Glutamatergic neuron (in vitro differentiated cells): ENCODE measurements around the gene C12orf76. TPM values are rescaled to one million over a fixed set of nuclear protein-coding genes. Genes with fewer than 3 reads are reported as not detected.
"Not testable (repeated sequence)": the region's sequence is repeated elsewhere in the genome, so short reads cannot be mapped to it uniquely, and the experiment has no call there.

Experiments
- DNase-seq: peaks from one replicate; pipeline ENCODE4 v3.0.0; 2022
- H3K27ac Mint-ChIP-seq: one replicate; pipeline ENCODE4 v1.8.0; 2020; ENCODE audit warnings: mild to moderate bottlenecking, mixed read lengths, inconsistent platforms; ENCODE audit not compliant: unreplicated experiment
- H3K27me3 Mint-ChIP-seq: one replicate; pipeline ENCODE4 v1.8.0; 2020; ENCODE audit warnings: mild to moderate bottlenecking, moderate library complexity, mixed read lengths, inconsistent platforms; ENCODE audit not compliant: unreplicated experiment
- H3K36me3 Mint-ChIP-seq: one replicate; pipeline ENCODE4 v1.8.0; 2020; ENCODE audit warnings: mild to moderate bottlenecking, mixed read lengths, inconsistent platforms; ENCODE audit not compliant: unreplicated experiment
- H3K4me1 Mint-ChIP-seq: one replicate; pipeline ENCODE4 v1.8.0; 2020; ENCODE audit warnings: mild to moderate bottlenecking, low read depth, mixed read lengths, inconsistent platforms; ENCODE audit not compliant: unreplicated experiment
- H3K4me3 Mint-ChIP-seq: one replicate; pipeline ENCODE4 v1.8.0; 2020; ENCODE audit warnings: mild to moderate bottlenecking, mixed read lengths, inconsistent platforms; ENCODE audit not compliant: unreplicated experiment
- H3K9me3 Mint-ChIP-seq: one replicate; pipeline ENCODE4 v1.8.0; 2020; ENCODE audit warnings: mild to moderate bottlenecking, moderate library complexity, mixed read lengths, inconsistent platforms; ENCODE audit not compliant: unreplicated experiment
- CTCF ChIP-seq: fragments of 200-600 bp; sonication (generic); IDR thresholded peaks from one replicate; pipeline ENCODE4 v1.5.0; 2021; ENCODE audit not compliant: partially characterized antibody, unreplicated experiment
- total RNA-seq: library from RNA; stranded (reverse); fragmentation: NEBNext Ultra II Directional; extraction: Animal tissue kit (Norgen Biotek cat#: 25700); gene quantifications from one replicate; pipeline ENCODE4 v1.2.1, GENCODE V29; 2021; ENCODE audit not compliant: unreplicated experiment

C12orf76 gene
- total RNA-seq, 1 donor from 2014 or later, result 43.3 TPM

- no peak for DNase-seq
- Mint-ChIP-seq H3K27me3 (peaks cover 1% of the 10 kb centered on the region), H3K36me3 (no peaks in the 10 kb centered on the region), H3K4me1 (peaks cover 17% of the 10 kb centered on the region), H3K27ac (no peak overlapping the region), H3K4me3 (no peak overlapping the region), H3K9me3 (no peaks in the 10 kb centered on the region)
- TF ChIP-seq CTCF, result no peak
Measured at GRCh38 chr12:110015132-110015531, 33.2 kb downstream of the C12orf76 start.

GRCh38 chr12:110012659-110013058, 35.7 kb downstream of the C12orf76 start:
- no peaks in the 10 kb centered on the region for H3K27me3 Mint-ChIP-seq
- no peaks in the 10 kb centered on the region for H3K36me3 Mint-ChIP-seq
- no peak overlapping the region for H3K4me3 Mint-ChIP-seq
- no peak overlapping the region for H3K27ac Mint-ChIP-seq
- no peaks in the 10 kb centered on the region for H3K9me3 Mint-ChIP-seq
- TF ChIP-seq CTCF, result no peak
- DNase-seq, result no peak
- H3K4me1 Mint-ChIP-seq, result peaks cover 8% of the 10 kb centered on the region

DNA sequence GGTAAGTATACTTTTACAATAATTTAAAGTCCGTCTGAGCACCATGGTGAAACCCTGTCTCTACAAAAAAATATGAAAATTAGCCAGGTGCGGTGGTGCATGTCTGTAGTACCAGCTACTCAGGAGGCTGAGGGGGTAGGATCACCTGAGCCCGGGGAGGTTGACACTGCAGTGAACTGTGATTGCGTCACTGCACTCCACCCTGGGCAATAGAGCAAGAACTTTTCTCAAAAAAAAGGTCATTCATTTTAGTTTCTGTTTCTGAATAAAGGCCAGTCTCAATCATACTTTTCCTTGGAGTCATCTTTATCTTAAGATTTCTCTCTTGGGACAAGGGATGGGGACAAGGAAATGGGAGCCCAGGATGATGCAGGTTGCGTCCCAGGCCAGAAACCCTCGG, 36.2 kb downstream of the C12orf76 start:
- no peak overlapping the region for H3K4me3 Mint-ChIP-seq
- H3K27me3 Mint-ChIP-seq, result no peaks in the 10 kb centered on the region
- no peak overlapping the region for H3K27ac Mint-ChIP-seq

DNA sequence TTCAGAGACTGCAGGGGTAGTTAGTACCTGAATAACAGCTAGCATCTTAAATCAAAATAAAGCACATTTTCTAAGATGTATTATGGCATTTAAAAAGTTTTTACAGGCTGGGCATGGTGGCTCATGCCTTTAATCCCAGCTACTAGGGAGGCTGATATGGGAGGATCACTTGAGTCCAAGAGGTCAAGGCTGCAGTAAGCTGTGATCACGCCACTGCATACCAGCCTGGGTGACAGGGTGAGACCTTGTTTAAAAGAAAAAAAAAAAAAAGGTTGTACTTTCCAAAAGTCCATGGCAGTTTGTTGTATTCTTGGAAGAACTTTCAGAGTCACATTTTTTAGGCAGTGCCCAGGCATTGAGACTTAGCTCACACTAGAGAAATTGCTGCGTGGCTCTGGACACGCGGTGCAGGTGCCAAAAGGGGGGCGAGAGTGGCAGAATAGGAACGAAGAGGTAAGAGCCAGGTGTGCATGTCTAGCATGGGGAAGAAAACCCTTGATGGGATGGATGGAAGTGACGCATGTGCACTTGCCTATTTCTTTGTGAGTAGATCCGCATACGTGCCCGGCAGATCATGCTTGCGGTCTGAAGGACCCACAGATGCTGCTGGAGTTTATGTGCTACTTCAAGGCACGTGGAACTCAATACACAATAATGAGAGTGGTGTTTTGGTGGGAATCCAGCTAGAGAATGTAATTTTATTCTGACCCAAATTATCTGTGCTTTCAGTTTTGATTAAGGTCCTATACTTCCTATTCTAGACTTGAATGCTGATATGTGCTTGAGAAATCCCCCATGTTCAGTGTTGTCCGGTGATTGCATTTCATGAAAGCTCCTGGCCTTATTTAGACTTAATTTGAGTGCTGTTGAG, 37.2 kb downstream of the C12orf76 start:
- no peak for TF ChIP-seq CTCF
- H3K27me3 Mint-ChIP-seq, result no peaks in the 10 kb centered on the region
- H3K36me3 Mint-ChIP-seq, result no peaks in the 10 kb centered on the region
- no peaks in the 10 kb centered on the region for H3K9me3 Mint-ChIP-seq
- H3K27ac Mint-ChIP-seq, result no peak overlapping the region
- no peak overlapping the region for H3K4me3 Mint-ChIP-seq
- no peak for DNase-seq
- H3K4me1 Mint-ChIP-seq, result peaks cover 4% of the 10 kb centered on the region

More for the DNA sequence above, 36.2 kb downstream of the C12orf76 start:
- no peak for DNase-seq
- Mint-ChIP-seq H3K4me1 (peaks cover 5% of the 10 kb centered on the region), H3K36me3 (no peaks in the 10 kb centered on the region), H3K9me3 (no peaks in the 10 kb centered on the region)
- no peak for TF ChIP-seq CTCF

DNA sequence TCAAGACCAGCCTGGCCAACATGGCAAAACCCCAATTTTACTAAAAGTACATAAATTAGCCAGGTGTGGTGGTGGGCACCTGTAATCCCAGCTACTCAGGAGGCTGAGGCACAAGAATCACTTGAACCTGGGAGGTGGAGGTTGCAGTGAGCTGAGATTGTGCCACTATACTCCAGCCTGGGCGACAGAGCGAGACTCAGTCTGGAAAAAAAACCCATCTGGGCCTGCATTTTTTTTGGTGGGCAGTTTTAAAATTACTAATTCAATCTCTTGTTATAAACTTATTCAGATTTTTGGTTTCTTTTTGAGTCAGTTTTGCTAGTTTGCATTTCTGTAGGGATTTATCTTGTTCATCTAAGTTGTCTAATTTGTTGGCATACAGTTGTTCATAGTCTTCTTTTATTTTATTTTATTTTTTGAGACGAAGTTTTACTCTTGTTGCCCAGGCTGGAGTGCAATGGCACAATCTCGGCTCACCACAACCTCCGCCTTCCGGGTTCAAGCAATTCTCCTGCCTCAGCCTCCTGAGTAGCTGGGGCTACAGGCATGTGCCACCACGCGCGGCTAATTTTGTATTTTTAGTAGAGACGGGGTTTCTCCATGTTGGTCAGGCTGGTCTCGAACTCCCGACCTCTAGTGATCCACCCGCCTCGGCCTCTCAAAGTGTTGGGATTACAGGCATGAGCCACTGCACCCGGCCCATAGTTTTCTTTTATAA, 39.5 kb downstream of the C12orf76 start:
- not testable (repeated sequence) for H3K4me3 Mint-ChIP-seq, H3K27me3 Mint-ChIP-seq, H3K27ac Mint-ChIP-seq, H3K36me3 Mint-ChIP-seq, DNase-seq, H3K9me3 Mint-ChIP-seq, H3K4me1 Mint-ChIP-seq
